Erythroblast (primary cell): ENCODE data around the gene TCHHL1.

Source experiments
- GATA1 ChIP-seq: IDR thresholded peaks from 2 replicates; pipeline ENCODE4 v1.6.1; 2011; ENCODE audit warnings: low read depth, mild to moderate bottlenecking, control low read depth, low read length, moderate library complexity
- POLR2A ChIP-seq: IDR thresholded peaks from 2 replicates; pipeline ENCODE4 v1.6.1; 2011; ENCODE audit warnings: mild to moderate bottlenecking, low read length

DNA sequence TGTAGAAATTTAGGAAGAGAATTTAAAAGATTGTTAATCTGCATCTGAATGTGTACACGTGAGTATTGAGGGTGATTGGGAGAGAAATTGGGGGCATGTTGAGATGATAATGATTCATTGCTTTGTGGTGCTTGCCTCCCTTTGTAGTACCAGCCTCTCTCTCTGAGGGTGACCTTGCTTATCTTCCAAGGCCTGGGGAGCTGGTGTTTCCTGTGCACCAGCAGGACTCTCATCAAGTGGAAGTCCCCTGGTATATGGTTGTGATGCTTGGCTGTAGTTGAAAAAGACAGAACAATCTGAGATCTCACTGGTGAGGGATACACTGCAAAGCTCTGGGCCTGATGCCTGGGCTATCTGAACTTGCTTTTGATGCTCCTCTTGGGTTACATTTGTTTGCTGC, 4.0 kb downstream of the TCHHL1 start:
- TF ChIP-seq POLR2A (no peak), GATA1 (no peak)
